Measurements from ENCODE around the gene FFAR1.

DNA sequence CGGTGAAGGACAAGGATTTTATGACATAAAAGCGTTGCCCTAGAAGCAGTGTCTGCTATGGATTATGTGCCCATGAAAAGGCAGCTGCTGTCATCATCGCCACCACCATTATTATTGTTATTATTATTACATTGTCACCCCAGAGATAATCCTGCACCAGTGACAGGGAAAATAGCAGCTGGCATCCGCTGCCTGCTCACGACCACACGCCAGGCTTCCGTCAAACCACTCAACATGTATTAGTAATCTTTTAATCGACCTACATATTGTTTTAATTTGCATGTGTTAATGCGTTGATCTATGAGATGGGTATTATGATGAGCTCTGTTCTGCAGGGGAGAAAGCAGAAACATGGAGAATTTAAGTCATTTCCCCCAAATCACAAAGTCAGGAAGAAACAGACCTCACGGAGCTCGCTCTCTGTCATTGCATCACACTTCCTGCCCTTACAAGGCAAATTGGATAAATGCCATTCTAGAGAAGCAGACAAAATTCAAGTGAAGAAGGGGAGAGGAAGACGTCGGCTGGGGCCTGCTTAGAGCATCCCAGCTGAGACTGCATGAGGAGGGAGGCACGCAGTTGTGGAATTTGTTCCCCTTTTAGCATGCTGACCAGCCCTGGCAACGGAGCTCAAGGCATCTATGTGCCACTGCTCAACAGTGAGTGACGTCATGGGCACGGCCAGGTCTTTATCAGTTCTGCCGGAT, 10.3 kb downstream of the FFAR1 start, which contains the start of gene FFAR3:
- TF ChIP-seq POLR2AphosphoS5 (IDR thresholded peaks at IDR 0.05) (no peak), EZH2 (IDR thresholded peaks at IDR 0.05; ENCODE audit: borderline replicate concordance, insufficient read depth, low read length, poor library complexity, severe bottlenecking) (no peak), RAD21 (conservative IDR thresholded peaks at IDR 0.05) (no peak)
- TF ChIP-seq, protein P1, sequence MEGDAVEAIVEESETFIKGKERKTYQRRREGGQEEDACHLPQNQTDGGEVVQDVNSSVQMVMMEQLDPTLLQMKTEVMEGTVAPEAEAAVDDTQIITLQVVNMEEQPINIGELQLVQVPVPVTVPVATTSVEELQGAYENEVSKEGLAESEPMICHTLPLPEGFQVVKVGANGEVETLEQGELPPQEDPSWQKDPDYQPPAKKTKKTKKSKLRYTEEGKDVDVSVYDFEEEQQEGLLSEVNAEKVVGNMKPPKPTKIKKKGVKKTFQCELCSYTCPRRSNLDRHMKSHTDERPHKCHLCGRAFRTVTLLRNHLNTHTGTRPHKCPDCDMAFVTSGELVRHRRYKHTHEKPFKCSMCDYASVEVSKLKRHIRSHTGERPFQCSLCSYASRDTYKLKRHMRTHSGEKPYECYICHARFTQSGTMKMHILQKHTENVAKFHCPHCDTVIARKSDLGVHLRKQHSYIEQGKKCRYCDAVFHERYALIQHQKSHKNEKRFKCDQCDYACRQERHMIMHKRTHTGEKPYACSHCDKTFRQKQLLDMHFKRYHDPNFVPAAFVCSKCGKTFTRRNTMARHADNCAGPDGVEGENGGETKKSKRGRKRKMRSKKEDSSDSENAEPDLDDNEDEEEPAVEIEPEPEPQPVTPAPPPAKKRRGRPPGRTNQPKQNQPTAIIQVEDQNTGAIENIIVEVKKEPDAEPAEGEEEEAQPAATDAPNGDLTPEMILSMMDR (IDR thresholded peaks at IDR 0.05; ENCODE audit: poor library complexity, severe bottlenecking): no peak
- TF ChIP-seq, protein P2, sequence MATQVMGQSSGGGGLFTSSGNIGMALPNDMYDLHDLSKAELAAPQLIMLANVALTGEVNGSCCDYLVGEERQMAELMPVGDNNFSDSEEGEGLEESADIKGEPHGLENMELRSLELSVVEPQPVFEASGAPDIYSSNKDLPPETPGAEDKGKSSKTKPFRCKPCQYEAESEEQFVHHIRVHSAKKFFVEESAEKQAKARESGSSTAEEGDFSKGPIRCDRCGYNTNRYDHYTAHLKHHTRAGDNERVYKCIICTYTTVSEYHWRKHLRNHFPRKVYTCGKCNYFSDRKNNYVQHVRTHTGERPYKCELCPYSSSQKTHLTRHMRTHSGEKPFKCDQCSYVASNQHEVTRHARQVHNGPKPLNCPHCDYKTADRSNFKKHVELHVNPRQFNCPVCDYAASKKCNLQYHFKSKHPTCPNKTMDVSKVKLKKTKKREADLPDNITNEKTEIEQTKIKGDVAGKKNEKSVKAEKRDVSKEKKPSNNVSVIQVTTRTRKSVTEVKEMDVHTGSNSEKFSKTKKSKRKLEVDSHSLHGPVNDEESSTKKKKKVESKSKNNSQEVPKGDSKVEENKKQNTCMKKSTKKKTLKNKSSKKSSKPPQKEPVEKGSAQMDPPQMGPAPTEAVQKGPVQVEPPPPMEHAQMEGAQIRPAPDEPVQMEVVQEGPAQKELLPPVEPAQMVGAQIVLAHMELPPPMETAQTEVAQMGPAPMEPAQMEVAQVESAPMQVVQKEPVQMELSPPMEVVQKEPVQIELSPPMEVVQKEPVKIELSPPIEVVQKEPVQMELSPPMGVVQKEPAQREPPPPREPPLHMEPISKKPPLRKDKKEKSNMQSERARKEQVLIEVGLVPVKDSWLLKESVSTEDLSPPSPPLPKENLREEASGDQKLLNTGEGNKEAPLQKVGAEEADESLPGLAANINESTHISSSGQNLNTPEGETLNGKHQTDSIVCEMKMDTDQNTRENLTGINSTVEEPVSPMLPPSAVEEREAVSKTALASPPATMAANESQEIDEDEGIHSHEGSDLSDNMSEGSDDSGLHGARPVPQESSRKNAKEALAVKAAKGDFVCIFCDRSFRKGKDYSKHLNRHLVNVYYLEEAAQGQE (IDR thresholded peaks at IDR 0.05; ENCODE audit: borderline replicate concordance): no peak

All from neural cell (in vitro differentiated cells).